AML-193 (cell line): ENCODE data around the gene CHMP6.

Experiments used
- DNase-seq, 2 experiments: peaks; one replicate each; lab custom pipeline; 2025; lab: John Stamatoyannopoulos, UW

Gene CHMP6

DNA sequence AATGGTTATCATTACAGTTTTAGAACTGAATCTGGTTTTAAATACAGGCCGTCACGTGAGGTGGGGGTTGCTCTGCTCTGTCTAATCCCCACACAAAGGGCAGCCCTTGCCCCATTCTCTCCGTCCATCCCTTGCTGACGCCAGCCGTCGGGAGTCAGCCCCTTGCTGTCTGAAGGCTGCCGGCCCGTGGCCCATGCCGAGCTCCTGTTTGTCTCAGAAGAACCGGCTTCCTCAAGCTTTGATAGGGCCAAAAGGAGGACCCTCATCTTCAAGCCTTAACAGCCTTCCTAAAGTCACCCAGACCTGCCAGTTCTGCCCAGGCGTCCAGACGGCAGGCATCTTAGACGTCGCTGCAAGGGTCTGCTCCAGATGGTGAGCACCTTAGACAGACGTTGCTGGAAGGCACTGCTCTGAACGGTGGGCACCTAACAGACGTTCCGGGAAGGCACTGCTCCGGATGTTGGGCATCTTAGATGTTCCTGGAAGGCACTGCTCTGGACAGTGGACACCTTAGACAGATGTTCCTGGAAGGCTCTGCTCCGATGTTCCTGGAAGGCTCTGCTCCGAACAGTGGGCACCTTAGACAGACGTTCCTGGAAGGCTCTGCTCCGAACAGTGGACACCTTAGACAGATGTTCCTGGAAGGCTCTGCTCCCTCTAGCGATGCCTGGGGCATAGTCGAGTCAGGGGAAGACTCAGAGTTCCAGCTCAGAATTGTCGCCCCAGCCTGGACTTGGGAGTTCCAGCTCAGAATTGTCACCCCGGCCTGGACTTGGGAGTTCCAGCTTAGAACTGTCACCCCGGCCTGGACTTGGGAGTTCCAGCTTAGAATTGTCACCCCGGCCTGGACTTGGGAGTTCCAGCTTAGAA lies 35.1 kb upstream of the CHMP6 start:
- no peak for DNase-seq

DNA sequence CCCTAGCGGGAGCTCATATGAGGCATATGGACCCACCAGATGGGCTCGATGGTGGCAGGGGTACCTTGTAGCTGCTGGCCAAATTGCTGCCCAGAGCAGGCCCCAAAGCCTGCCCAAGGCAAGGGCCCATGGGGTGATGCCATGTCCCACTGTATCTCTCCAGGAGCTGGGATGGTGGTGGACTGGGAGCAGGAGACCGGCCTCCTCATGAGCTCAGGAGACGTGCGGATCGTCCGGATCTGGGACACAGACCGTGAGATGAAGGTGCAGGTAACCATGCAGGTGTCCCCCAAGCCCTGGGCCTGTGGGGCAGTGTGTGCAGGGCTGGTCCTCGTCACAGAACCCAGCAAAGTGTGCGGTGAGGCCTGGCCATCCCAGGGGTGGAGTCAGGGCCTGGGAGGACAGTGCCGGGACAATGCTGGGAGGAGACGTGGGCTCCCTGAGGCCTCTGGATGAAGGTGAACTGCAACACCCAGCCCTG lies 34.1 kb upstream of the CHMP6 start:
- no peak for DNase-seq

- no peak for DNase-seq
Observed at GRCh38 chr17:80959330-80960036, 32.2 kb upstream of the CHMP6 start.

DNA sequence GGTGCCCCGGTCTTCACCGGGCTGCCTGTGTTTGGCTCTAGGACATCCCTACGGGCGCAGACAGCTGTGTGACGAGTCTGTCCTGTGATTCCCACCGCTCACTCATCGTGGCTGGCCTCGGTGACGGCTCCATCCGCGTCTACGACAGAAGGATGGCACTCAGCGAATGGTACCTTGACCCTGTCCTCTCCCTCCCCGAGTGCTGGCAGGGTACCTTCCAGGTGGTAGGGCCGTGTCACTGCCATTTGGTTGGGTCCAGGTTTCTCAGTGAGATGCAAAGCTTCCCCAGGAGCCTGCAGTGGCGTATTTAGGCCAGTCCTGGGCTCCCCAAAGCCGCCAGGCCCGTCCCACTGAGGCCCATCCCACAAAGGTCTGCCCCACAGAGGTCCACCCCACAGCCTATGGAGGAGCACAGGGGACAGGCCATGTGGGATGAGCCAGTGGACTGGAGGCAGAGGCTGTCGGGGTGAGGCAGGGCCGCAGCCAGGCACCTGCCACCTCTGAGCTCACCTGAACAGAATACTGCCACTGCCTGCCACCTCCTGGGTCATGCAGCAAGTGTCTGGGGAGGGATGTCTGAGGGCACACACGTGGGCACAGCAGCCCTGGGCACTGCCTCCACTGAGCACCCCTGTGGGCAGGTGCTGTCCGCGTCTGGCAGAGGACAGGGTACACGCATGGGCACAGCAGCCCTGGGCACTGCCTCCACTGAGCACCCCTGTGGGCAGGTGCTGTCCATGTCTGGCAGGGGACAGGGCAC lies 31.4 kb upstream of the CHMP6 start:
- no peak for DNase-seq

DNA sequence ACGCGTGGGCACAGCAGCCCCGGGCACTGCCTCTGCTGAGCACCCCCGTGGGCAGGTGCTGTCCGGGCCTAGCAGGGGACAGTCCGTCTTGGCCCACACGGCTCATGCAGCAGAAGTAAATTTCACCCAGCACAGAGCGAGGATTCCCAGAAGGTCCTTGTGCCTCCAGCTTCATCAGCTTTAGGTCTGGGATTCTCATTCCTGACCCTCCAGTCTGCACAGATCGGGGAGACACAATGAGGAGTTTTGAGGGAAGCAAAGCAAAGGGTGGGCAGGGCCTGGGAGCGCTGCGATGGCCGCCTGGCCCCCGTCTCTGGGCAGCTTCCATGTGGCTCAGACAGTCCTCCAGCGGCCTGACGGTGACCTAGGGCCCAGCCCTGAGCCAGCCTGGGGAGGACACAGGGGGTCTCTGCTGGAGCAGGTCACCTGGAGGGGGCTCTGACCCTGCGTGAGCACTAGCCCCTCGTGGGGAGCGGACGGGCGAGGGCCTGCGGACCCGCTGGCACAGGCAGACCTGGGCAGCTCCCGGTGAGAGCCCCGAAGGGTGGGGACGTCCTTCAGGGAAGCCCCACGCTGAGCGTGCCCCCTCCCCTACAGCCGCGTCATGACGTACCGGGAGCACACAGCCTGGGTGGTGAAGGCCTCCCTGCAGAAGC lies 30.7 kb upstream of the CHMP6 start:
- no peak for DNase-seq

- DNase-seq = no peak
Observed at GRCh38 chr17:80961541-80962330, 29.9 kb upstream of the CHMP6 start.

DNA sequence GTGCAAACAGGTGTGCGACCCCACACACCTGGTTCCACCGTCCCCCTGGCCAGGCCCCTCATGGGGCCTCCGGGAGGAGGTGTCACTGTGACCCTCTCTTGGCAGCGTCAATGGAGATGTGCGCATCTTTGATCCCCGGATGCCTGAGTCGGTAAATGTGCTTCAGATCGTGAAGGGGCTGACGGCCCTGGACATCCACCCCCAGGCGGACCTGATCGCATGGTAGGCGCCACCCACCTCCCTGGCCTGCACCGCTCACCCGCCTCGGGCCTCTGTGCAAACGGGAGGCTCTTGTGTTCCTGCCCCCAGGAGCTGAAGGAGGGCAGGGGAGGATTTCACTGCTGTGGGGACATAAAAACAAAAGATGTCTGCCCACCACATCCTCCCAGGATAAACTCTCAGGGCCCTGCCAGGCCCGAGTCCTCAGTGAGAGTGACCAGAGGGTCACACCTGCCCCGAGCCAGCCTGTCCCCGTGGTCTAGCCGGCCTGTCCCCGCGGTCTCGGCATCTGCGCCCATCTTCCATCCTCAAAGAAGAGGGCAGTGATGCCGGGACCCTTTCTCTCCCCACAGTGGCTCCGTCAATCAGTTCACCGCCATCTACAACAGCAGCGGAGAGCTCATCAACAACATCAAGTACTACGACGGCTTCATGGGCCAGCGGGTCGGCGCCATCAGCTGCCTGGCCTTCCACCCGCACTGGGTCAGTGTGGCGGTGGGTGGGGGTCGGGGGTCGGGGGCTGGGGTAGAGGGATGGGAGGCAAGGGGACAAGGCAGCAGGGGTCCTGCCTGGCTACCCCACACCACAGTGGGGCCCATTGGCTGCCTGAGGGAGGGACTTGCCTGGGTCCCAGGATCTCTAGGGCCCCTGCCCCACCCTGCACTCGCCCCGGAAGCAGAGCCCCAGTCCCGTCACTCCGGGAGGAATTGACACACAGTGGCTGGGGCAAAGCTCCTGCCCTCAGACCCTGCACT lies 29.0 kb upstream of the CHMP6 start:
- no peak for DNase-seq

GRCh38 chr17:80963812-80964543 lies 27.7 kb upstream of the CHMP6 start:
- no peak for DNase-seq

GRCh38 chr17:80964544-80964856 lies 27.1 kb upstream of the CHMP6 start:
- DNase-seq = no peak

DNA sequence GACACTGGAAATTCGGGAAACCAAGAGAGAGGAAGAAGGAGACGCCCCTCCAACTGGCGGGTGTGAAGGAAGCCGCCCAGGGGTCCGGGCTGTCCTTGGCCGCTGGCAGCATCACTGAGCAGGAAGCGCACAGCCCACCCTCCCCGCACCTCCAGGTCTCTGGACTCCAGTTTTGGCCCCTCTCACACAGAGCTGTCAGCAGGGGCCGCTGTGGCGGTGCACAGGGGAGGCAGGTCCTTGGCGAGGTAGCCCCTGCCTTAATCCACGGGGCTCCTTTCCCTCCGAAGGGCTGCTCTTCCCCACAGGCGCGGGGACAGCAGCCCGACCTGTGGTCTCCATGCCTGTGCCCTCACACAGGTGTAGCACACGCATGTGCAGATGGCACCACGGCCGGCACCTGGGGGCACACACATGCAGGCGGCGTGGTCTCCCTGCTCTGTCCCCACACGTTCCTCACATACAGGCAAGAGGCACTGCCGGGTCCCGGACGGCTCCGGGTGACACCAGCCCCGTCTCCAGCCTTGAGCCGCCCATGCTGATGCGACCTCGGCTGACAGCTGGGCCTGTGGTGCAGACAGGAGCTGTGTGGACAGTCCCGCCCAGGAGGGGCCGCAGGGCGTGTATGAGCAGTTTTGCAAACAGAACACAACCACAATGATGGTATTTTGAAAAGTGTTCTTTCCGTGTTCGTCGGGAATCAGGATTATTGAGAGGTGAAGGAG lies 26.6 kb upstream of the CHMP6 start:
- no peak for DNase-seq

DNA sequence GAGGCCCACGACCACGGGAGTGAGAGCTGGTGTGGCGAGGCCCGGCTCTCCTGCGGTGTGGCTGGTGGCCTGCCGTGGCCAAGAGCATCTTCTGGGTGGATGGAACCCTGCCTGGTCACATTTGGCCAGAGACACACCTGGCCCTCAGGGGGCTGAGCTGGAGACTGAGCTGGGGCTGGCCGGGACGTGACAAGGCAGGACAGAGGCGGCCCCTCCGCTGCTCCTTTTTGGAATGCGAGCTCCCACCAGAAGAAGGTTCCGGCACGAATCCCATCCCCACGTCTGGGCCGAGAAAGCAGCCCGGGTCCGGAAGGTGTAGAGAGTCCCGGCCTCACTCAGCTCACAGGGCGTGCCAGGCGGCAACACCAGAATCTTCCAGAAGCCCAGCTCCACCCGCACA lies 26.0 kb upstream of the CHMP6 start:
- DNase-seq = no peak

DNA sequence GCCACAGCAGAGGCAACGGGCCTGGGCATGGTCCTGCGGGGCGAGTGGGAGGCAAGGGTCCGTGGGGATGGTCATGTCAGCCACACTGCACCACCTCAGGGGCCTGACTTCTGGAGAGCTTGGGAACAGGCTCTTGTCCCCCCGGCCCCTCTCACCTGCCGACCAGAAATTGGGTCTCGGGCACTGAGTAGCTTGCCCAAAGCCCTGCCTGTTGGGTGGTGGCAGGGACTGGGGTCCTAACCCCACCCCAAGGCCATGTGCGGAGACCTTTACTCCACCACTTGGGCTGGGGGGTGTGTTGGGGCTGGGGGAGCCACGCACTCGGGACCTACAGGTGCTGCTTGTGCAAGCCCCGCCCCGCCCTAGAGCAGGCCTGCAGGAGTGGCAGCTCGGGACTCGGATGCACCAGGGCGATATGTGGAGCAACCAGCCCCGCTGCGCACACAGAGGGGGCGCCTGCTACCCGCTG lies 24.2 kb upstream of the CHMP6 start:
- DNase-seq = no peak

DNA sequence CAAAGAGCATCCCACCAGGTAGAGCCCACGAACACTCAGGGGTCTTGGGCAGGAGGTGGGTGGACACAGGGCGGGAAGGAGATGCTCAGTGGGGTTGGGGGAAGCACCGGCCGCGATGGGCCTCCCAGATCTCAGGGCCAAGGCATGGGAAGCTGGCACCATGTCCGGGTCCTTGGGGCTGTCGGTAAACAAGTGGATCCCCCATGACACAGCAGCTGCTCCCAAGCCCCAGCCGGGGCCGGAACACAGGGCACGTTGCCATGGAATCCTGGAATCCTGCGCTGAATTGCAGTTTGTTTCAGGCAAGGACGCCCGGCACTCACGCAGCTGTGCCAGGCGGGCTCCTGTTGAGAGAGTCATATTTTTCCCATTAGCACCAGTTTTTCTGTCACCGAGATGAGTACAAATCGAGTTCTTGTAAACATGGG lies 23.0 kb upstream of the CHMP6 start:
- no peak for DNase-seq

GRCh38 chr17:80969030-80969673 lies 22.5 kb upstream of the CHMP6 start:
- no peak for DNase-seq

- no peak for DNase-seq
Observed at GRCh38 chr17:80969674-80970043, 22.0 kb upstream of the CHMP6 start.

DNA sequence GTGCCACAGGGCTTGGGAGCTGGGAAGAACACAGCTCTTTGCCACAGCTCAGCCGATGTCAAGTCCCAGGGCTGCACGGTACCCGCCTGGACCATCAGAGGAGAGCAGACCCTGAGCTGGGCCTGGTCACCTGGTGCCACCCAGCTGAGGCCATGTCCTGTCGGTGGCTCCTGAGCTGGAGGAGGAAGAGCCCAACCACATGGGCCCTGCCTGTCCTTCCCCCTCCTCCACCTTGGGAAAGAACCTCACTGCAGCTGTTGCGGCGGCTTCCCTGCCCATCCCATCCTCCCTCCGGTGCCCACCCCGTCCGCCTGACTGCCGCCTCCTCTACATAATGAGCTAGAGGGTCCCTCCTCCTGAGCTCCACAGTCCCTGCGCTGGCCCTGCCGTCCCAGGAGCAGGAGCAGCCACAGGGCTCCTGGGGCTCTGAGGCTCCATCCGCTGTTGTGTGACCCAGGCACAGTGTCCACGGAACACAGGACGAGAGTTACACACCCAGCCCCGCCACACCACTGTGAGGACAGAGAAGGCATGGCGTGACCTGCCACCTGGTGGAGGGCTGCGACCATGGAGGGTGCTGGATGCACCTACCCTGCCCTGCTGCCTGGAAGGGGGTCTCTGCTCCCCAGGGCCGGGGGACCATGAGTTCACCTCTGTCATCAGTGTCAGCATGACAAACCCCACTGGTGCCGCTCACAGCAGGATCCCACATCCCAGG lies 21.4 kb upstream of the CHMP6 start:
- DNase-seq = no peak
